SK-N-SH (cell line): Measurements from ENCODE around the gene HNRNPC. TPM values are rescaled to one million over a fixed set of nuclear protein-coding genes. Genes with fewer than 3 reads are reported as not detected.

ENCODE experiments used
- CTCF ChIA-PET: fragments of 300-600, 350-600 bp; formaldehyde crosslinking; extraction: SDS; loops from one replicate; lab custom pipeline; 2021; lab: Yijun Ruan, JAX
- POLR2A ChIA-PET: fragments of 350-600 bp; sonication (Branson Sonifier 250); formaldehyde crosslinking; extraction: SDS; loops from one replicate; lab custom pipeline; 2020; ENCODE audit warnings: antibody characterized with exemption, inconsistent platforms; lab: Yijun Ruan, JAX
- DNase-seq: peaks from one replicate; pipeline ENCODE4 v3.0.0; 2012
- H2AFZ ChIP-seq: fragments of 200-600 bp; sonication (generic); 2 replicates; pipeline ENCODE4 v1.8.1; 2016; ENCODE audit warnings: antibody characterized with exemption, mild to moderate bottlenecking, low read depth
- H3F3A ChIP-seq: fragments of 200-600 bp; sonication (generic); replicated peaks from 2 replicates; pipeline ENCODE3; 2016; ENCODE audit warnings: antibody characterized with exemption, mild to moderate bottlenecking; ENCODE audit not compliant: insufficient read depth
- H3K27ac ChIP-seq, 2 experiments: fragments of 200-500 bp in 1 of 2; fragments of 200-600 bp in 1 of 2; sonication (Bioruptor generic) in 1 of 2; sonication (generic), shearing (Covaris generic) in 1 of 2; 2 replicates each; pipeline versions ENCODE4 v1.5.1 to v1.6.1; 2014 to 2016; ENCODE audit warnings: low read depth in 2 of 2, inconsistent platforms in 1 of 2, low read length in 1 of 2, mild to moderate bottlenecking in 1 of 2, mixed read lengths in 1 of 2
- H3K27me3 ChIP-seq: fragments of 200-600 bp; sonication (generic), shearing (Covaris generic); 2 replicates; pipeline ENCODE4 v1.6.1; 2016; ENCODE audit warnings: mixed run types; ENCODE audit not compliant: insufficient read depth
- H3K36me3 ChIP-seq, 2 experiments: fragments of 200-500 bp in 1 of 2; fragments of 200-600 bp in 1 of 2; sonication (Bioruptor generic) in 1 of 2; sonication (generic) in 1 of 2; replicated peaks in 1 of 2; 2 replicates each; pipeline versions ENCODE3 to v1.5.1; 2014 to 2016; ENCODE audit warnings: low read length in 1 of 2, mild to moderate bottlenecking in 1 of 2; ENCODE audit not compliant: insufficient read depth in 2 of 2, control insufficient read depth in 1 of 2
- H3K4me1 ChIP-seq, 2 experiments: fragments of 200-500 bp in 1 of 2; fragments of 200-600 bp in 1 of 2; sonication (Bioruptor generic) in 1 of 2; sonication (generic), shearing (Covaris generic) in 1 of 2; 2 replicates each; pipeline versions ENCODE4 v1.5.1 to v1.6.1; 2014 to 2016; ENCODE audit warnings: low read depth in 1 of 2, low read length in 1 of 2, mixed run types in 1 of 2; ENCODE audit not compliant: insufficient read depth in 2 of 2, control insufficient read depth in 1 of 2
- H3K4me2 ChIP-seq: fragments of 200-600 bp; sonication (generic), shearing (Covaris generic); 2 replicates; pipeline ENCODE4 v1.6.1; 2017; ENCODE audit warnings: mixed run types
- H3K4me3 ChIP-seq, 2 experiments: fragments of 200-500 bp in 1 of 2; fragments of 200-600 bp in 1 of 2; sonication (Bioruptor generic) in 1 of 2; sonication (generic), shearing (Covaris generic) in 1 of 2; 2 replicates each; pipeline versions ENCODE4 v1.5.1 to v1.8.1; 2014 to 2016; ENCODE audit warnings: low read depth in 2 of 2, inconsistent platforms in 1 of 2, low read length in 1 of 2, mild to moderate bottlenecking in 1 of 2, mixed read lengths in 1 of 2, moderate library complexity in 1 of 2
- H3K79me2 ChIP-seq: fragments of 200-600 bp; sonication (generic); 2 replicates; pipeline ENCODE4 v1.8.1; 2017; ENCODE audit warnings: mild to moderate bottlenecking; ENCODE audit not compliant: insufficient read depth
- H3K9ac ChIP-seq: fragments of 200-600 bp; sonication (generic); 2 replicates; pipeline ENCODE4 v1.6.1; 2017; ENCODE audit warnings: mixed run types
- H3K9me2 ChIP-seq: fragments of 200-600 bp; sonication (generic); 2 replicates; pipeline ENCODE4 v1.6.1; 2017; ENCODE audit warnings: mixed run types
- H3K9me3 ChIP-seq: fragments of 200-600 bp; sonication (generic); 2 replicates; pipeline ENCODE4 v1.6.1; 2017; ENCODE audit warnings: mixed run types, mild to moderate bottlenecking, moderate library complexity
- H4K20me1 ChIP-seq: fragments of 200-600 bp; sonication (generic); 2 replicates; pipeline ENCODE4 v1.6.1; 2017; ENCODE audit warnings: mild to moderate bottlenecking, mixed run types; ENCODE audit not compliant: insufficient read depth
- GABPA ChIP-seq: IDR thresholded peaks from 2 replicates; pipeline ENCODE4 v1.4.0; 2012; ENCODE audit warnings: low read depth, mild to moderate bottlenecking
- MXI1 ChIP-seq: IDR thresholded peaks from 2 replicates; pipeline ENCODE4 v1.6.1; 2012; ENCODE audit warnings: mild to moderate bottlenecking, low read depth, low read length, improper control_type of control experiment
- TAF1 ChIP-seq: IDR thresholded peaks from 2 replicates; pipeline ENCODE4 v1.6.1; 2012; ENCODE audit warnings: low read depth, mild to moderate bottlenecking, low read length, moderate library complexity, borderline replicate concordance
- YY1 ChIP-seq: IDR thresholded peaks from 2 replicates; pipeline ENCODE4 v1.4.0; 2012; ENCODE audit warnings: low read depth, mild to moderate bottlenecking
- WGBS: methylation state at CpG from one replicate; pipeline ENCODE4 v1.1.6; 2017; ENCODE audit warnings: low lambda C conversion rate; 5-methylcytosine and 5-hydroxymethylcytosine counted together
- polyA plus RNA-seq, 3 experiments: library from polyadenylated mRNA; depleted of rRNA; stranded (reverse); fragments of >200 nt; gene quantifications; 2 replicates each; pipeline ENCODE4 v1.2.3, GENCODE V29; 2012
- TF ChIP-seq, protein P1 (sequence below): fragments of 150-350 bp; IDR thresholded peaks from 2 replicates; pipeline ENCODE4 v1.6.1; 2016; ENCODE audit warnings: mild to moderate bottlenecking, low read depth, low read length
- TF ChIP-seq, protein P2 (sequence below): IDR thresholded peaks from 2 replicates; pipeline ENCODE4; 2012

The HNRNPC gene
- polyA plus RNA-seq, 1 of the 3 experiments (the other 2 are of a cell fraction) = 341 TPM

DNA sequence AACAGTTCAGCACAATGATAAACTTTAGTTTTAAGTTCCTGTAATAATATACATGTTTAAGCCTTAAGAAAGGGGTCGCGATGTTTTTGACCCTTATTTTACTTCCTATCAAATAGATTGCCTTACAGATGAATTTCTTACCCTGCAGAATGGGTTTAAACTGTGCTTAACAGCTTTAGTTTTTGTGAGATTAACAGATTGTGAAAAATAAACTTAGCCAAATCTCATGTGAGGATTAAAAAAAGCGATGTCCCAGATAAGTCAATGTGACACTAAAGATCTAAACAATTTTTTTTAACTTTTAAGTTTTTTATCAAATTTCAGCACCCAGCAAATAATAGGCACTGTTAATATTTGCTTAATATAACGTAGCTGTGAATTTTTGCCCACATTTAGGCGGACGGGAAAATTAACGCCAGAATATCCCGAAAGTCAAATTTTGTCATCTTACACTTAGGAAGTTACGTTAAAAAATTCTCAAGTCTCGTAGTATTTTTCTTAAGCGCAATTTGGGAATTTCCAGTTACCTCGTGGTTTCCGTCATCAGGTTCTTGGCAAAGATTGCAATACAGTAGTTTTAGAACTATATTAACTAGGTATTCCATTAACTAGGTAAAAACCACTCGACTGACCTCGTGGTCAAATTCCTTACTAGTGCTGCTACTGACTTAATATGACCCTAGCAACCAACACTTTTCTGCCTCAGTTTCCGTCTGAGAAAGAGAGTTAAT, 1.2 kb downstream of the HNRNPC start:
- ChIA-PET CTCF (no interaction called here), POLR2A (no interaction called here)
- Histone ChIP-seq H3K4me3 (peak overlapping the region; percentile 90 to 96), H3K9me3 (no peaks in the 10 kb centered on the region), H3K4me1 (peaks cover 14 to 25% of the 10 kb centered on the region in 2 experiments), H3K36me3 (peaks cover 35 to 50% of the 10 kb centered on the region in 2 experiments), H4K20me1 (peaks cover 57% of the 10 kb centered on the region), H3K27ac (peak overlapping the region; percentile 18 to 92; a peak in 2 of 4 replicates), H3K79me2 (peaks cover 62% of the 10 kb centered on the region), H3K9ac (peak overlapping the region; percentile 98), H2AFZ (no peak overlapping the region), H3K9me2 (no peaks in the 10 kb centered on the region), H3K27me3 (no peaks in the 10 kb centered on the region), H3K4me2 (peak overlapping the region; percentile 90), H3F3A (peaks cover 41% of the 10 kb centered on the region)
- no peak for TF ChIP-seq YY1
- TF ChIP-seq MXI1 = peak; percentile 54; the same call in 1 of the 2 replicates
- no peak for TF ChIP-seq GABPA
- TF ChIP-seq, protein P1, sequence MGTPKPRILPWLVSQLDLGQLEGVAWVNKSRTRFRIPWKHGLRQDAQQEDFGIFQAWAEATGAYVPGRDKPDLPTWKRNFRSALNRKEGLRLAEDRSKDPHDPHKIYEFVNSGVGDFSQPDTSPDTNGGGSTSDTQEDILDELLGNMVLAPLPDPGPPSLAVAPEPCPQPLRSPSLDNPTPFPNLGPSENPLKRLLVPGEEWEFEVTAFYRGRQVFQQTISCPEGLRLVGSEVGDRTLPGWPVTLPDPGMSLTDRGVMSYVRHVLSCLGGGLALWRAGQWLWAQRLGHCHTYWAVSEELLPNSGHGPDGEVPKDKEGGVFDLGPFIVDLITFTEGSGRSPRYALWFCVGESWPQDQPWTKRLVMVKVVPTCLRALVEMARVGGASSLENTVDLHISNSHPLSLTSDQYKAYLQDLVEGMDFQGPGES = no peak
- TF ChIP-seq TAF1 = no peak
- WGBS = 1% methylated on average over 16 of the region's 16 CpGs
- no peak for DNase-seq

DNA sequence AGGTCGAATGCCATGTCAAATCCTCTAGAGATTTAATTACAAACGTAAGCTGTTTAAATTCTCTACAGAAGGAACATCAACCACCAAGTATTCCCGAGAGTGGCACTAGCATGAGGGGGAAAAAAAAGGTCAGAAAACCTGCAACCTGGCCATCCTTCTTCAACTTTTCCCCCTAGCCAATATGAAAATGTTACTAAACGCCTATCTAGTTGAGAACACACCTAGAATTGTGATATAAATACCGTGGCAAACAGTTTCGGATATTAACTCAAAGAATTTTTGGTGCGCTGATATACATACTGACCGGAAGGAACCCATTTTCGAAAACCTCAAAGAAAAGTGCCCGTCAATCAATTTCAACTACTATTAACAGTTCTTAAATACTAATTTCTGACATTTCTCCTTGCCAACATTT, 1.8 kb downstream of the HNRNPC start:
- Histone ChIP-seq H3K4me3 (peak overlapping the region; percentile 90 to 96), H3K9me2 (no peaks in the 10 kb centered on the region), H3K27me3 (no peaks in the 10 kb centered on the region), H3K9ac (peak overlapping the region; percentile 98), H3K36me3 (peaks cover 41 to 55% of the 10 kb centered on the region in 2 experiments), H3K9me3 (no peaks in the 10 kb centered on the region), H3K79me2 (peaks cover 68% of the 10 kb centered on the region), H3K27ac (peak overlapping the region in 1 of 2 experiments; percentile 92; a peak in 1 of 4 replicates), H3F3A (peaks cover 47% of the 10 kb centered on the region), H2AFZ (no peak overlapping the region), H4K20me1 (peaks cover 63% of the 10 kb centered on the region), H3K4me2 (peak overlapping the region; percentile 90), H3K4me1 (peaks cover 16 to 26% of the 10 kb centered on the region in 2 experiments)
- POLR2A ChIA-PET = no interaction called here
- DNase-seq = no peak
- 4% methylated on average over 10 of the region's 10 CpGs for WGBS
- CTCF ChIA-PET = interaction anchor here (0.7 kb wide), 1 partner anchor 925 kb away, joined by 4 read pairs; no protein-coding TSS in a partner anchor
- TF ChIP-seq YY1 = no peak
- TF ChIP-seq, protein P2, sequence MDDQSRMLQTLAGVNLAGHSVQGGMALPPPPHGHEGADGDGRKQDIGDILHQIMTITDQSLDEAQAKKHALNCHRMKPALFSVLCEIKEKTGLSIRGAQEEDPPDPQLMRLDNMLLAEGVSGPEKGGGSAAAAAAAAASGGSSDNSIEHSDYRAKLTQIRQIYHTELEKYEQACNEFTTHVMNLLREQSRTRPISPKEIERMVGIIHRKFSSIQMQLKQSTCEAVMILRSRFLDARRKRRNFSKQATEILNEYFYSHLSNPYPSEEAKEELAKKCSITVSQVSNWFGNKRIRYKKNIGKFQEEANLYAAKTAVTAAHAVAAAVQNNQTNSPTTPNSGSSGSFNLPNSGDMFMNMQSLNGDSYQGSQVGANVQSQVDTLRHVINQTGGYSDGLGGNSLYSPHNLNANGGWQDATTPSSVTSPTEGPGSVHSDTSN = peak; percentile 33; the same call in 1 of the 2 replicates
- TF ChIP-seq, all 33 proteins: peak for 1
